Measurements from ENCODE around the gene PIMREG.
"Not testable (repeated sequence)": the region's sequence is repeated elsewhere in the genome, so short reads cannot be mapped to it uniquely, and the experiment has no call there.

PIMREG gene

GRCh38 chr17:6480303-6480675 is 36.0 kb downstream of the PIMREG start:
- Histone ChIP-seq H3K27ac (ENCODE audit: low read depth, low read length) (no peak overlapping the region), H3K36me3 (ENCODE audit: insufficient read depth, low read length) (no peaks in the 10 kb centered on the region), H3K4me1 (ENCODE audit: control insufficient read depth, insufficient read depth, low read length, unreplicated experiment) (no peaks in the 10 kb centered on the region), H3K27me3 (ENCODE audit: insufficient read depth, low read length) (peaks cover 3% of the 10 kb centered on the region; the same call in 1 of the 2 replicates), H2AFZ (ENCODE audit: low read length, unreplicated experiment) (no peak overlapping the region), H3K4me3 (ENCODE audit: low read depth, low read length) (no peak overlapping the region), H3K79me2 (ENCODE audit: control insufficient read depth, insufficient read depth, low read length, unreplicated experiment) (no peaks in the 10 kb centered on the region)

DNA sequence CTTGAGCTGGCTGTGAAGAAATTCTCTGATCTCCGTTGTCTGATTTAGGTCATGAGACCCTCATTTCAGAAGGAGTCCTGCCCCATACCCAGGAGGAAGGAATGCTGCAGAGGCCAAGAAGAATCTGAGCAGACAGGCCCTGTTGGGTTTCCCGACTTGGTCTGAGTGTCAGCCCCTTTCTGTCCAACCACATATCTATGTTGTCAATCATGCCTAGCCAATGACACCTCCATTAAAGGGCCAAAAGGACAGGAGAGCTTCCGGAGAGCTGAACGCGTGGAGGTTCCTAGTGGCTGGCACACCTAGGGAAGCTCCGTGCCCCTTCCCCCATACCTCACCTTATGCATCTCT is 37.8 kb downstream of the PIMREG start:
- no peak overlapping the region for H2AFZ ChIP-seq (ENCODE audit: low read length, unreplicated experiment)
- H3K79me2 ChIP-seq (ENCODE audit: control insufficient read depth, insufficient read depth, low read length, unreplicated experiment): no peaks in the 10 kb centered on the region
- no peak overlapping the region for H3K27ac ChIP-seq (ENCODE audit: low read depth, low read length)
- peaks cover 3% of the 10 kb centered on the region; the same call in 1 of the 2 replicates for H3K27me3 ChIP-seq (ENCODE audit: insufficient read depth, low read length)
- H3K4me1 ChIP-seq (ENCODE audit: control insufficient read depth, insufficient read depth, low read length, unreplicated experiment): peaks cover under 1% of the 10 kb centered on the region
- no peaks in the 10 kb centered on the region for H3K36me3 ChIP-seq (ENCODE audit: insufficient read depth, low read length)
- H3K4me3 ChIP-seq (ENCODE audit: low read depth, low read length): no peak overlapping the region

DNA sequence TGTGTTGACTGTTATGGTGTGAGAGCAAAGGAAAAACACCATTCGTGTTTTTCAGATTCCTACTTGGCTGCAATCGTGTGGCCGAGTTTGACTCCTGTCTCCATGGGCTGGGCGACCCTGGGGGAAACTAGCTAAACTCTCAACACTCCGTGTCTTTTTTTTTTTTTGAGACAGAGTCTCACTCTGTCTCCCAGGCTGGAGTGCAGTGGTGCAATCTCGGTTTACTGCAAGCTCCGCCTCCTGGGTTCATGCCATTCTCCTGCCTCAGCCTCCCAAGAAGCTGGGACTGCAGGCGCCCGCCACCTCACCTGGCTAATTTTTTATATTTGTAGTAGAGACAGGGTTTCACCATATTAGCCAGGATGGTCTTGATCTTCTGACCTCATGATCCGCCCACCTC is 38.5 kb downstream of the PIMREG start:
- not testable (repeated sequence) for H3K79me2 ChIP-seq (ENCODE audit: control insufficient read depth, insufficient read depth, low read length, unreplicated experiment); H2AFZ ChIP-seq (ENCODE audit: low read length, unreplicated experiment); H3K27ac ChIP-seq (ENCODE audit: low read depth, low read length); H3K4me3 ChIP-seq (ENCODE audit: low read depth, low read length); H3K27me3 ChIP-seq (ENCODE audit: insufficient read depth, low read length); H3K36me3 ChIP-seq (ENCODE audit: insufficient read depth, low read length); H3K4me1 ChIP-seq (ENCODE audit: control insufficient read depth, insufficient read depth, low read length, unreplicated experiment)

- Histone ChIP-seq H3K4me3 (ENCODE audit: low read depth, low read length) (no peak overlapping the region), H2AFZ (ENCODE audit: low read length, unreplicated experiment) (no peak overlapping the region), H3K4me1 (ENCODE audit: control insufficient read depth, insufficient read depth, low read length, unreplicated experiment) (peaks cover 13% of the 10 kb centered on the region), H3K79me2 (ENCODE audit: control insufficient read depth, insufficient read depth, low read length, unreplicated experiment) (no peaks in the 10 kb centered on the region), H3K27ac (ENCODE audit: low read depth, low read length) (no peak overlapping the region), H3K36me3 (ENCODE audit: insufficient read depth, low read length) (no peaks in the 10 kb centered on the region), H3K27me3 (ENCODE audit: insufficient read depth, low read length) (peaks cover 3% of the 10 kb centered on the region; the same call in 1 of the 2 replicates)
These were observed 39.3 kb downstream of the PIMREG start for GRCh38 chr17:6483507-6483906.

- peaks cover 3% of the 10 kb centered on the region; the same call in 1 of the 2 replicates for H3K27me3 ChIP-seq (ENCODE audit: insufficient read depth, low read length)
These were observed 41.6 kb downstream of the PIMREG start for GRCh38 chr17:6485646-6486412.

GRCh38 chr17:6487251-6488007 is 43.2 kb downstream of the PIMREG start:
- Histone ChIP-seq H2AFZ (ENCODE audit: low read length, unreplicated experiment) (no peak overlapping the region), H3K27ac (ENCODE audit: low read depth, low read length) (no peak overlapping the region), H3K4me1 (ENCODE audit: control insufficient read depth, insufficient read depth, low read length, unreplicated experiment) (peaks cover 13% of the 10 kb centered on the region), H3K27me3 (ENCODE audit: insufficient read depth, low read length) (no peaks in the 10 kb centered on the region), H3K4me3 (ENCODE audit: low read depth, low read length) (no peak overlapping the region), H3K36me3 (ENCODE audit: insufficient read depth, low read length) (no peaks in the 10 kb centered on the region), H3K79me2 (ENCODE audit: control insufficient read depth, insufficient read depth, low read length, unreplicated experiment) (no peaks in the 10 kb centered on the region)

More at GRCh38 chr17:6485646-6486412, 41.6 kb downstream of the PIMREG start:
- H3K36me3 ChIP-seq (ENCODE audit: insufficient read depth, low read length): no peaks in the 10 kb centered on the region
- H3K27ac ChIP-seq (ENCODE audit: low read depth, low read length): no peak overlapping the region
- H3K79me2 ChIP-seq (ENCODE audit: control insufficient read depth, insufficient read depth, low read length, unreplicated experiment): no peaks in the 10 kb centered on the region
- no peak overlapping the region for H2AFZ ChIP-seq (ENCODE audit: low read length, unreplicated experiment)
- peaks cover 13% of the 10 kb centered on the region for H3K4me1 ChIP-seq (ENCODE audit: control insufficient read depth, insufficient read depth, low read length, unreplicated experiment)
- no peak overlapping the region for H3K4me3 ChIP-seq (ENCODE audit: low read depth, low read length)

GRCh38 chr17:6488008-6488539 is 43.8 kb downstream of the PIMREG start:
- Histone ChIP-seq H3K4me3 (ENCODE audit: low read depth, low read length) (no peak overlapping the region), H3K27me3 (ENCODE audit: insufficient read depth, low read length) (no peaks in the 10 kb centered on the region), H3K27ac (ENCODE audit: low read depth, low read length) (no peak overlapping the region), H3K4me1 (ENCODE audit: control insufficient read depth, insufficient read depth, low read length, unreplicated experiment) (peaks cover 13% of the 10 kb centered on the region), H3K36me3 (ENCODE audit: insufficient read depth, low read length) (no peaks in the 10 kb centered on the region), H2AFZ (ENCODE audit: low read length, unreplicated experiment) (no peak overlapping the region), H3K79me2 (ENCODE audit: control insufficient read depth, insufficient read depth, low read length, unreplicated experiment) (no peaks in the 10 kb centered on the region)

GRCh38 chr17:6489016-6489550 is 44.8 kb downstream of the PIMREG start:
- Histone ChIP-seq H3K36me3 (ENCODE audit: insufficient read depth, low read length) (no peaks in the 10 kb centered on the region), H3K4me1 (ENCODE audit: control insufficient read depth, insufficient read depth, low read length, unreplicated experiment) (peaks cover 13% of the 10 kb centered on the region), H3K79me2 (ENCODE audit: control insufficient read depth, insufficient read depth, low read length, unreplicated experiment) (no peaks in the 10 kb centered on the region), H2AFZ (ENCODE audit: low read length, unreplicated experiment) (no peak overlapping the region), H3K27ac (ENCODE audit: low read depth, low read length) (no peak overlapping the region), H3K27me3 (ENCODE audit: insufficient read depth, low read length) (no peaks in the 10 kb centered on the region), H3K4me3 (ENCODE audit: low read depth, low read length) (no peak overlapping the region)

- Histone ChIP-seq H2AFZ (ENCODE audit: low read length, unreplicated experiment) (no peak overlapping the region), H3K27ac (ENCODE audit: low read depth, low read length) (no peak overlapping the region), H3K4me3 (ENCODE audit: low read depth, low read length) (no peak overlapping the region), H3K27me3 (ENCODE audit: insufficient read depth, low read length) (peaks cover 8% of the 10 kb centered on the region), H3K36me3 (ENCODE audit: insufficient read depth, low read length) (no peaks in the 10 kb centered on the region), H3K4me1 (ENCODE audit: control insufficient read depth, insufficient read depth, low read length, unreplicated experiment) (peaks cover 13% of the 10 kb centered on the region), H3K79me2 (ENCODE audit: control insufficient read depth, insufficient read depth, low read length, unreplicated experiment) (no peaks in the 10 kb centered on the region)
These were observed 46.9 kb downstream of the PIMREG start for GRCh38 chr17:6491071-6491700.

- no peak overlapping the region for H2AFZ ChIP-seq (ENCODE audit: low read length, unreplicated experiment)
- no peak overlapping the region for H3K27ac ChIP-seq (ENCODE audit: low read depth, low read length)
- H3K27me3 ChIP-seq (ENCODE audit: insufficient read depth, low read length): peaks cover 8% of the 10 kb centered on the region
- H3K36me3 ChIP-seq (ENCODE audit: insufficient read depth, low read length): no peaks in the 10 kb centered on the region
- H3K4me1 ChIP-seq (ENCODE audit: control insufficient read depth, insufficient read depth, low read length, unreplicated experiment): peaks cover 3% of the 10 kb centered on the region
- H3K79me2 ChIP-seq (ENCODE audit: control insufficient read depth, insufficient read depth, low read length, unreplicated experiment): no peaks in the 10 kb centered on the region
- H3K4me3 ChIP-seq (ENCODE audit: low read depth, low read length): no peak overlapping the region
These were observed 48.8 kb downstream of the PIMREG start for GRCh38 chr17:6492892-6493674.

All from ACC112 (cell line).